ENCODE data around the gene CDK17. TPM values are rescaled to one million over a fixed set of nuclear protein-coding genes. Genes with fewer than 3 reads are reported as not detected.

Gene CDK17
- total RNA-seq, 1 donor from 2014 or later = 124 TPM

DNA sequence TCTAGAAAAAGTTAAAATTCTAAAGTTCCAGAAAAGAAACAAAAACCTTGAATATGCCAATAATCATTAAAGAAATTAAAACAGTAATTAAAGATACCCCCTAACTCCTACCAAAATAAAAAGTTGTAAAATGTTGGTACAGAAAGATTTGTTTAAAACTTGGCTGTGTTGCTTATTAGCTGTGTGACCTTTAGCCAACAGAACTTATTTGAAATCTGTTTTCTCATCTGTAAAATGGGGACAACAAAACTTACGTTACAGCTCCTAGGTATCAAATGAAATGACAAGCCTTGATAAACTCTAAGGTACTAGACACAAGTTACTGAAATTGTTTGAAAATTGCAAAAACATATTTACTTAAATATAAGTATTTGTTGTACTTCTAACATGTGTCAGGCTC, 134.4 kb downstream of the CDK17 start:
- no peak for DNase-seq (ENCODE audit: low spot score)

DNA sequence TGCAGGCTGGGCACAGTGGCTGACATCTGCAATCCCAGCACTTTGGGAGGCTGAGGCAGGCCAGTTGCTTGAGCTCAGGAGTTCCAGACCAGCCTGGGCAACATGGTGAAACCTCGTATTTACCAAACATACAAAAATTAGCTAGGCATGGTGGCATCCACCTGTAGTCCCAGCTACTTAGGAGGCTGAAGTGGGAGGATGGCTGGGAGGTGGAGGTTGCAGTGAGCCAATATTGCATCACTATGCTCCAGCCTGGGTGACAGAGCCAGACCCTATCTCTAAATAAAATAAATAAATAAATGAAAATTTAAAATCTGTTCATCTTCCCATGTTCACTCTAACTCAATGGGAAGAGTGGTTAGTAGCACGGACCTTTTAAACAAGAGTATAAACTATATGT, 134.8 kb downstream of the CDK17 start:
- DNase-seq (ENCODE audit: low spot score) = no peak

GRCh38 chr12:96263449-96263902, 136.8 kb downstream of the CDK17 start:
- no peak for DNase-seq (ENCODE audit: low spot score)

- no peak for DNase-seq (ENCODE audit: low spot score)
Observed at GRCh38 chr12:96261557-96261956, 138.7 kb downstream of the CDK17 start.

DNA sequence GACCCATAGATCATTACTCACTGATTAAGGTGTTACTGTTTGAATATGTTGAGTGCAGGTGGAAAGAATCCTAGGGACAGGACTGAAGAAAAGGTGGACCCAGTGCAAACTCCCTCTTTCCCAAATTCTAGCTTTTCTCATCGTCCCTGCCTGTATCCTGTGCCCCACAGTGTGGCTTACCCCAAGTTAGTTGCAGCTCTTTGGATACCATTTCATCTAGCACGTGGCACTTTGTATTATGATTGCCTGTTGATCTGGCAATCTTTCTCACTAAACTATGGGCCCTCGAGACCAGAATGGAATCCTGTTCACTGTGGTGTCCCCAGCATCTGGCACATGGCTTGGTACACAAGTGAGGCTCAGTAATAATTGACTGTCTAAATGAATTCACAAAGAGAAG, 139.6 kb downstream of the CDK17 start:
- DNase-seq (ENCODE audit: low spot score) = no peak

DNA sequence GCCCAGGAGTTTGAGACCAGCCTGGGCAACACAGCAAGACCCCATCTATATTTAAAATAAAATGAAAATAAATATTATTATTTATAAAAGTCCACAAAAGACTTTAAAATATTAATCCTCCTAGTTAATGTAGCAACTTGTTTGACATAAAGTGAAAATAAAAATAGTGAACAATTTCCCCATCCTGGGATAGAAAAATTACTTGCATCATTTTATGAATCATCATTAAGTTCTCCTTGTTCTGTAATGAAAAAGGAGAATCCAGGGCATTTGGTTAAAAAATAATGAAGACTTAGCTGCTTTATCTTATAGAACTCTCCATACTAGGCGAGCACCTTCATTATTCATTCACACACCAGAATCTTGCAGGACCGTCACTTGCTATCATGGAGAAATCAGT, 140.0 kb downstream of the CDK17 start:
- DNase-seq (ENCODE audit: low spot score) = no peak

DNA sequence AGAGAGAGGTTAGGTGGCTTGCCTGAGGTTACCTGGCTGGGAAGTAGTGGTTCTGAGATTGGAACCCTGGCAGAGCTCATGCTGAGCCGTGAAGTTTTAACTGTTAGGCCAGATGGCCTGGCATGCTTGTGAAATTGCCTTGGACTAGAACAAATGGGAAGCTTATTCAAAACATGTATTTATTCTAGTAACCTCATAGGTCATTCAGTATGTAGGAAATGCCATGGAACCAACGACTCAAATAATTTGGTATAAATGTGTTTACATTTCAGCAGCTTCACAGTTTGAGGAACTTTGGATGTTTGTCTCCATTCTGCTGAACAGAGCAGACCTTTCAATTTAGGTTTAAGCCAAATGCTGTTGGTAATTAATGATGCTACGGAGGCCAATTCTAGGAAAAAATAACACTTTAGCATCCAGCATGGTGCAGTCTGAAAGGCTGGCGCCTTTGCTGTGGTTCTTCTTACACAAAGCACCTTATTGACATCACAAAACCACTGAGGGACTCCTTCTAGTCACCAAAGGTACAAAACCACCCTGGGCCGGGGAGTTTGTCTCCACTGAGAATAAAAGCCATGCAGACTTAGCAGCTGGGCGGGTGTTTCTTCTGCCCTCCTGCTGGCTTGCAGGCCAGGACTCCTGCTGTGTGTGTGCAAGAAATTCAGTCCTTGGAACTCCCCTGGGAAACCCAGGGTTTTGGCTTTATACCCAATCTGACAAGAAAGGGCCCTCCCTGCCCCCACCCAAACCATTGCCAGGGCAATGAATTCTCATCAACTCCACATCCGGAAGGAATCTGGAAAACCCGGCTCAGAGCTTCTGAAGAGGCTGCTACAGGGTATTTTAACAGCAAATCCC, 141.9 kb downstream of the CDK17 start:
- peak; percentile 67 for DNase-seq (ENCODE audit: low spot score)

GRCh38 chr12:96257550-96258103, 142.6 kb downstream of the CDK17 start:
- no peak for DNase-seq (ENCODE audit: low spot score)

DNA sequence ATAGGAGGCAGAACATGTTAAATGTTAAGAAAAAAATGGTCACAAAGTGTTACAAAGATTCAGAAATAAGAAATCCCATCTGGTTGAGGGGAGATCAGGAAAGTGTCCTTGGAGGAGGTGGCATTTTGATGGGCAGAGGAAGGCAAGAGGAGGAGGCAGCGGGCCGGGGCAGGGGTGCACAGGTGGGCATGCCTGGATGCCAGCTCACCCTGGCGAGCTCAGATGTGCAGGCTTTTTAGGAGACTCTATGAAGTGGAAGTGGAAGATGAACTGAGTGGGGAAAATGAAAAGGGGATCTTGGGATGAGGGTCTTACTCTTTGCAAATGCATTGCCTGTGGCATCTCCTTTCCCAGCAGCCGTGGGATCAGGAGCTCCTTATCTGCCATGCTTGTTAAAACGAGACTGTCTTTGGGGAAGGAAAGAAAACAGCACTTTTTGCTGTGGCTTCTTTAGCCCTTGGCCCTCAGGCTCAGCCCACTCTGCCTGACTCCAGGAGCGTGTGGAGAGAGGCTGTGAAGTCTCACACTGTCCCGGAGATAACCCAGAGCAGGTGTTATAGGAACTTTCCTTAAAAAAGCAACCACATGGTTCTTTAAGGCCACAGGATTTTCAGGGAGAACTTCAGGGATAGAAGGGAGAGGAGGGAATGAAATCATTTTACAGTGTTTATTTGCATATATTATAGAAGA, 143.4 kb downstream of the CDK17 start:
- DNase-seq (ENCODE audit: low spot score) = no peak

DNA sequence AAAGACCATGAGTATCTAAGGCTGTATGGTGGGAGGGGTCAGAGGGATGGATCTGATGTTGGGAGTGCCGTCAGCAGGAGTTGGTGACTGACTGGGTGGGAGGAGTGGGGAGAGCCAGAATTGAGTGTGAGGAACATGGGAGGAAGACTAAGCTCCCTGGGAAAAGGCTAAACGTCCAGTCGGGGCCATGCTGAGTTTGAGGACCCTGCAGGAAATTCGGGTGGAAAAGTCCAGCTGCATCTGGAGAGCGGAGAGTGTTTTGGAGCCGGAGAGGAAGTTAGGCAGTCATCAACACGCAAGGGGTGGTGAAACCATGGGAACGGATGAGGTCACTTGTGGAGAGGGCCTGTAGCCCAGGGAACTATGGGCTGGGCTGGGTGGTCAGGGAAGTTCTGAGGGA, 145.2 kb downstream of the CDK17 start:
- DNase-seq (ENCODE audit: low spot score) = peak; percentile 40

- DNase-seq (ENCODE audit: low spot score) = no peak
Observed at GRCh38 chr12:96250119-96250685, 150.0 kb downstream of the CDK17 start.

- peak; percentile 45 for DNase-seq (ENCODE audit: low spot score)
Observed at GRCh38 chr12:96249196-96250118, 150.8 kb downstream of the CDK17 start.

- DNase-seq (ENCODE audit: low spot score) = no peak
Observed at GRCh38 chr12:96248136-96248931, 151.9 kb downstream of the CDK17 start.

DNA sequence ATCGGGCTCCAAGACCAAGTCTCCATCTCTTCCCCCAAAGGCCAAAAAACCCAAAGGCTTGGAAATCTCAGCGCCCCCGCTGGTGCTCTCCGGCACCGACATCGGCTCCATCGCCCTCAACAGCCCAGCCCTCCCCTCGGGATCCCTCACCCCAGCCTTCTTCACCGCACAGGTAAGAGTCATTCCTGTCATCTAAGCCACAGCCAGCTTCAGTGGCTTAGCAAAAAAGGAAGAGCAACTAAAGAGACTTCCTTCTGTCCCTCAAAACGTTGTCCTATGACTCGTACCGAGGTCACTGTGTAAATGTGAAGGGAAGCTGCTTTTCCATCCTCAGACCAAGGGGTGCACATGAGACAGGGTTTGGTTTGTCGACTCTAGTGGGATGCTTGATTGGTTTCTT, 152.7 kb downstream of the CDK17 start:
- DNase-seq (ENCODE audit: low spot score) = no peak

DNA sequence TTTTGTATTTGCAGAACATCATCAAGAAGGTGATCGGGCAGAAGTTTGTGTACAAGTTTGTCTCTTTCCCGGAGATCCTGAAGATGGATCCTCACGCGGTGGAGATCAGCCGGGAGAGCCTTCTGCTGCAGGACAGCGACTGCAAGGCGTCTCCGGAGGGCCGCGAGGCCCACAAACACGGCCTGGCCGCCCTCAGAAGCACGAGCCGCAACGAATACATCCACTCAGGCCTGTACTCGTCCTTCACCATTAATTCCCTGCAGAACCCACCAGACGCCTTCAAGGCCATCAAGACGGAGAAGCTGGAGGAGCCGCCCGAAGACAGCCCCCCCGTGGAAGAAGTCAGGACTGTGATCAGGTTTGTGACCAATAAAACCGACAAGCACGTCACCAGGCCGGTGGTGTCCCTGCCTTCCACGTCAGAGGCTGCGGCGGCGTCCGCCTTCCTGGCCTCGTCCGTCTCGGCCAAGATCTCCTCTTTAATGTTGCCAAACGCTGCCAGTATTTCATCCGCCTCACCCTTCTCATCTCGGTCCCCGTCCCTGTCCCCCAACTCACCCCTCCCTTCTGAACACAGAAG, 153.2 kb downstream of the CDK17 start:
- DNase-seq (ENCODE audit: low spot score) = no peak

DNA sequence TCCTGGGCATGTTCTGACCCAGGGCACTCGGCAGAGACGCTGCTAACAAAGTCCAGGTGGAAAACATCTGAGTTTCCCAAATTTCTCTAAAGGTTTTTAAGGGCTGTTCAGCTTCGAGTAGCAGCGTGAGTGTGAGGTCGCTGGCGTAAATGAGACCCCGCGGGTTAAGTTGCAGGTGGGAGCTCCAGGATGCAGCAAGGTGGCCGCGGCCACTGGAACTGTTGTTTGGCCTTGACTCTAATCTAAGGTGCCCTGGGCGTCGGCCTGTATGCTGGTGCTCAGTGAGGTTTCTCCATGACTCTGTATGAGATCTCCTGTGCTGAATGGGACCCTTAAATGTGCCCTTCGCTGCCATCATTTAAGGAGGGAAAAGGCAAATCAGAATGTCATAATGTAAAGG, 155.4 kb downstream of the CDK17 start:
- DNase-seq (ENCODE audit: low spot score) = no peak

DNA sequence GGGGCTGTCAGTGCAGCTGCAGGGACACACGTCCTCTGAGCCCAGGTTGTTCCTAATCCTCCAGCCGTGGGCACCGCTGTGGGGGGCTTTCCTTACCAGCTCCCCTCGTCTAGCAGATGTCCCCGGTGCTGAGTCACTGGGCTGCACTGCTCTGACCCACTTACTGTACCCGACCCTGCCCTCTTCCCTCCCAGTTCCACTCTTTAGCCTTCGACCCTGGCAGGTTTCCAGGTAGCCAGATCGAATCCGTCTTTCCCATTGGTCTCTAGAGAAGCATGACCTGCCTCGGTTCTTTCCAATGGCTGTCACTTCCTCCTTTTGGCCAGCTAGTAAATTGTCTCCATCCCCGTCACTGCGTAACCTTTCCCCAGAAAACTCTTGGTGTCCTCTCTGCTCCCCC, 157.6 kb downstream of the CDK17 start:
- no peak for DNase-seq (ENCODE audit: low spot score)

DNA sequence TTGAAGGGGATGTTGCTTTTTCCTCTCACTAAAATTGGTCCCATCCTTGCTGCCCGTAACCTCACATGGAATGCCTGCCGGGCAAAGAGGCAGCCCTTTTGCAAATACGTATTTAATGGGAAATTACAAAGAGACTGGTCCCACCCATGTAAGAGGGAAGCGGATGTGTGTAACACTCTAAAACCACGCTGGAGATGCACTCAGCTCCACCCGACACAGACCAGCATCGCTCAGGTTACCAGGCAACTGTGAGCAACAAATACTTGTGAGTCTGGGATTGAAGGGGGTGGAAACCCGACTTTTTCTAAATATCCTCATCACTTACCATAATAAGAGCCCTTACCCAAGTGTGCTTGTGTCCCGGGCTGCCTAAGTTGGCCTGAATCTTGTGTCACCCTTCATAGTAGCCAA, 158.4 kb downstream of the CDK17 start:
- DNase-seq (ENCODE audit: low spot score) = peak; percentile 92

GRCh38 chr12:96241431-96241830, 158.8 kb downstream of the CDK17 start:
- DNase-seq (ENCODE audit: low spot score) = no peak

GRCh38 chr12:96240656-96241055, 159.6 kb downstream of the CDK17 start:
- no peak for DNase-seq (ENCODE audit: low spot score)
